Measurements from ENCODE around the gene TMEM86A. TPM values are rescaled to one million over a fixed set of nuclear protein-coding genes. Genes with fewer than 3 reads are reported as not detected.

The TMEM86A gene
- total and polyA plus RNA-seq, 3 experiments from 2014 or later = 0.54 to 1.3 (median 1.0) TPM

DNA sequence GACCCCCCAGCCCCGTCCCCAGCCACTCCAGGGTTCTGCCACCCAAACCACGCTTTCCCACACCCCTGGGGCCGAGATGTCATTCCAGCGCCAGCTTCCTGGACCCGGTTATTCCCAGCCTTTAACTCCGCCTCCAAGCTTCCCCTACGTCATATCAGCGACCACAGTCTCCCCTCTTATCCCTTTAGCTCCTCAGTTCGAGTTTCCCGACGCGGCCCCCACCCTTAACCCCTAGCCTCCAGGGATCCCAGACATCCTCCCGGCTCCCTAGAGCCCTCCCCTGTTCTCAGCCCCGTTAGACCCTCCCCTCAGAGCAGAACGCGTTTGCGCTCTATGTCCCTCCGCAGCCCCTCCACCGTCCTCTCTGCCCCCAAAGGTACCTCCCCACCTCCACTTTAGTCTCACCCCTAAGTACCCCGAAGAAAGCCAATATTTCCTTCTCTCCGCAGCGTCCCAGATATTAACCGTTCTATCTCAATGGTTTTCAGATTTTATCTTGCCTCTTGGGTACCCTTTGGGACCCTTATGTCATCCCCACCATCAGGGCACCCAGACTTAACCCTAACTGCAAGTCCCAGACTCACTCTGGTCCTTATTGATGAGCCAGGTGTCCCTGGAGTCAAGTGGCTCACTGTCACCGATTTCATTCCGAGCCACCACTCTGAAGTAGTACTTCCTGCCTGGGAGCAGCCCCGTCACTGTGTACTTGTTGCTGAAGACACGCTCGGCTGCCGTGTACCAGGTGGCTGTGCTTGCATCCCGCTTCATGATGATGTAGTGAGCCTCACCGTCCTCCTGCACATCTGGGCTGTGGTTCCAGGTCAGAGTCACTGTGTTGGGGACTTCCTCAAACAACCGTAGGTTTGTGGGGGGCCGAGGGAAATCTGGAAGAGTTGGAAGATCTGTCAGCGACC lies 8.0 kb downstream of the TMEM86A start:
- Mint-ChIP-seq H3K4me3 (peak overlapping the region; percentile 88 to 94 (median 92)), H3K27ac (peak overlapping the region; percentile 38 to 98 (median 94)), H3K4me1 (peaks cover 16 to 31% (median 21%) of the 10 kb centered on the region in 3 donors), H3K27me3 (peaks cover 0 to 1% of the 10 kb centered on the region in 2 donors), H3K36me3 (peaks cover 2 to 4% (median 2%) of the 10 kb centered on the region in 3 donors), H3K9me3 (no peaks in the 10 kb centered on the region)
- DNase-seq = peak in 4 of 5 donors; percentile 53 to 76 (median 57)
- Histone ChIP-seq H3K9me3 (ENCODE audit: low read length) (no peaks in the 10 kb centered on the region), H3K36me3 (ENCODE audit: insufficient read depth, low read length) (no peaks in the 10 kb centered on the region), H3K27me3 (ENCODE audit: insufficient read depth, low read length, poor library complexity, severe bottlenecking) (no peaks in the 10 kb centered on the region), H3K4me3 (ENCODE audit: low read length) (peak overlapping the region; percentile 72), H3K4me1 (ENCODE audit: insufficient read depth, low read length) (peaks cover 10% of the 10 kb centered on the region), H3K27ac (ENCODE audit: low read depth, low read length) (peak overlapping the region; percentile 19)
- ChIA-PET CTCF (interaction anchor here (0.7 to 7.4 kb wide), 4 partner anchors 9 to 125 kb away, joined by 3 to 44 read pairs (median 4); partner anchors contain the start of gene SPTY2D1), POLR2A (interaction anchor here (1.0 to 1.9 kb wide), 3 partner anchors 10 to 72 kb away, joined by 3 to 14 read pairs (median 4); partner anchors contain the start of gene SPTY2D1)

- POLR2A ChIA-PET = no interaction called here
- no peaks in the 10 kb centered on the region for H3K9me3 Mint-ChIP-seq
Observed at GRCh38 chr11:18707811-18708340, 9.3 kb downstream of the TMEM86A start.

GRCh38 chr11:18709414-18709813 lies 10.8 kb downstream of the TMEM86A start:
- H3K9me3 ChIP-seq (ENCODE audit: low read length) = no peaks in the 10 kb centered on the region
- peaks cover 10% of the 10 kb centered on the region for H3K4me1 ChIP-seq (ENCODE audit: insufficient read depth, low read length)
- Mint-ChIP-seq H3K4me1 (peaks cover 16 to 31% (median 21%) of the 10 kb centered on the region in 3 donors), H3K36me3 (peaks cover 0 to 2% (median 0%) of the 10 kb centered on the region in 3 donors), H3K9me3 (no peaks in the 10 kb centered on the region), H3K27me3 (peaks cover 0 to 1% of the 10 kb centered on the region in 2 donors), H3K27ac (no peak overlapping the region), H3K4me3 (peak overlapping the region in 1 of 7 donors; percentile 5)
- H3K4me3 ChIP-seq (ENCODE audit: low read length) = no peak overlapping the region
- CTCF ChIA-PET = interaction anchor here (7.4 kb wide), 1 partner anchor 13 kb away, joined by 44 read pairs; no protein-coding TSS in a partner anchor
- H3K36me3 ChIP-seq (ENCODE audit: insufficient read depth, low read length) = no peaks in the 10 kb centered on the region
- POLR2A ChIA-PET = no interaction called here
- H3K27ac ChIP-seq (ENCODE audit: low read depth, low read length) = no peak overlapping the region
- no peaks in the 10 kb centered on the region for H3K27me3 ChIP-seq (ENCODE audit: insufficient read depth, low read length, poor library complexity, severe bottlenecking)
- no peak for DNase-seq

More at GRCh38 chr11:18707811-18708340, 9.3 kb downstream of the TMEM86A start:
- H3K27ac ChIP-seq (ENCODE audit: low read depth, low read length) = no peak overlapping the region
- Mint-ChIP-seq H3K4me3 (peak overlapping the region in 5 of 7 donors; percentile 88 to 94 (median 92)), H3K27ac (peak overlapping the region in 6 of 8 donors; percentile 14 to 96 (median 61)), H3K4me1 (peaks cover 16 to 31% (median 21%) of the 10 kb centered on the region in 3 donors), H3K36me3 (peaks cover 2 to 4% (median 2%) of the 10 kb centered on the region in 3 donors), H3K27me3 (peaks cover 0 to 1% of the 10 kb centered on the region in 2 donors)
- no peaks in the 10 kb centered on the region for H3K36me3 ChIP-seq (ENCODE audit: insufficient read depth, low read length)
- peaks cover 10% of the 10 kb centered on the region for H3K4me1 ChIP-seq (ENCODE audit: insufficient read depth, low read length)
- no peak for DNase-seq
- H3K4me3 ChIP-seq (ENCODE audit: low read length) = no peak overlapping the region
- no peaks in the 10 kb centered on the region for H3K9me3 ChIP-seq (ENCODE audit: low read length)
- H3K27me3 ChIP-seq (ENCODE audit: insufficient read depth, low read length, poor library complexity, severe bottlenecking) = no peaks in the 10 kb centered on the region
- CTCF ChIA-PET = interaction anchor here (1.0 to 7.4 kb wide), 4 partner anchors 11 to 24 kb away, joined by 3 to 44 read pairs (median 3); no protein-coding TSS in a partner anchor

DNA sequence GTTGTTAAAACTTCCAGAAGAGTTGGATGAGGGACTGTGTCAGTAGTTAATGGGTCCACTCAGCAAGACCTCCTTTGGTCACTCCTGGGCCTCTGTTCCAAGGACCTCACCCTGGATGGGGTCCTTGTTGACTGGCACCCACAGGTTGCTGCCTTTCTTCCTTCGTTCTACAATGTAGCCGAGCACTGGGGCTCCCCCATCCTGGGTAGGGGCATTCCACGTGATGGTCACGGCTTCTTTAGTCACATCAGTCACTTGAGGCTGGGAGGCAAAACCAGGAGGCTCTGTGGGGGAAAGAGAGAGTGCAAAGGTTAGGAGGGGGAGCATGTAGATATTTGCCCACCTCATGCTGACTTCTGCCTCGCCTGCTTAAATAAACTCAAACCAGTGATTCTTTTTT lies 12.0 kb downstream of the TMEM86A start:
- H3K27ac Mint-ChIP-seq = no peak overlapping the region
- no peak overlapping the region for H3K27ac ChIP-seq (ENCODE audit: low read depth, low read length)
- peaks cover 8 to 23% (median 13%) of the 10 kb centered on the region in 3 donors for H3K4me1 Mint-ChIP-seq
- H3K4me1 ChIP-seq (ENCODE audit: insufficient read depth, low read length) = peaks cover 6% of the 10 kb centered on the region
- no peaks in the 10 kb centered on the region for H3K36me3 ChIP-seq (ENCODE audit: insufficient read depth, low read length)
- peaks cover 0 to 2% (median 0%) of the 10 kb centered on the region in 3 donors for H3K36me3 Mint-ChIP-seq
- H3K4me3 ChIP-seq (ENCODE audit: low read length) = no peak overlapping the region
- H3K9me3 Mint-ChIP-seq = no peaks in the 10 kb centered on the region
- H3K9me3 ChIP-seq (ENCODE audit: low read length) = no peaks in the 10 kb centered on the region
- ChIA-PET POLR2A (no interaction called here), CTCF (interaction anchor here (7.4 kb wide), 1 partner anchor 12 kb away, joined by 44 read pairs; no protein-coding TSS in a partner anchor)
- no peak for DNase-seq
- H3K4me3 Mint-ChIP-seq = no peak overlapping the region
- H3K27me3 Mint-ChIP-seq = peaks cover 0 to 1% of the 10 kb centered on the region in 2 donors
- no peaks in the 10 kb centered on the region for H3K27me3 ChIP-seq (ENCODE audit: insufficient read depth, low read length, poor library complexity, severe bottlenecking)

DNA sequence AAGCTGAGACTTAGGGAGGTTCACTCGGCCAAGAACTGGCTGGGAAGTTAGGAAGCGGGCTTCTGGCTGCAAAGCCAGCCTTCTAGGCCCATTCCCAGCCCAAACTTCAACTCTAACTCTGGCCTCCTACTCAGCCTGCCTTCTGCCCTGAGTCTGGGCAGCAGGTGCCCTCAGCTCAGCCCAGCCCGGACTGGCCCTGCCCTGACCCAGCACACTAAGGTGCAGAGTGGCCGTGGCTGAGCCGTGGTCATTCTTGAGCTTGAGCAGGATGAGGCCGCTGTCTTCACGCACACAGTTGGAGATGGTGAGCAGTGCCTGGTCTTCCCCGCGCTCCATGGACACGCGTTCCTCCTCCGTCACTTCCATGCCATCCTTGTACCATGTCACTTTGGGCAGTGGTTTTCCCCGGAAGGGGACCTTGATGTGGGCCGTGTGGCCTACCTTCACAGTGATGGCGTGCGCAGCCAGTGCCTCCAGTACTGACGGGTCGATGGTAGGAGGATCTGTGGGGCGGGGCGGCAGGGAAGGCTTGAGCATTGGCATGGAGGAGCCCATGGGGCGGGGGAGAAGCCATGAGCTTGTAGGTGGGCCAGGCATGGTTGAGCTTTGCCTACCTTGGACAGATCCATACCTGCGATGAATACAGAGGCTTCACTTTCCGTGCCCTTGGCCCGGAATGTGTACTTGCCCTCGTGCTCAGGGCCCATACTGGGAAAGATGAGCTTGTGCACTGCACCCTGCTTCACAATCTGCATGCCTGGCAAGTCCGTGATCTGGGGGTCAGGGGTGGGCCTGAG lies 15.3 kb downstream of the TMEM86A start:
- no peak overlapping the region for H3K27ac ChIP-seq (ENCODE audit: low read depth, low read length)
- H3K36me3 ChIP-seq (ENCODE audit: insufficient read depth, low read length) = no peaks in the 10 kb centered on the region
- no peak for DNase-seq
- H3K27me3 ChIP-seq (ENCODE audit: insufficient read depth, low read length, poor library complexity, severe bottlenecking) = no peaks in the 10 kb centered on the region
- H3K4me3 ChIP-seq (ENCODE audit: low read length) = no peak overlapping the region
- no peaks in the 10 kb centered on the region for H3K4me1 Mint-ChIP-seq
- peak overlapping the region in 1 of 8 donors; percentile 16 for H3K27ac Mint-ChIP-seq
- no peaks in the 10 kb centered on the region for H3K9me3 Mint-ChIP-seq
- no peaks in the 10 kb centered on the region for H3K36me3 Mint-ChIP-seq
- H3K4me1 ChIP-seq (ENCODE audit: insufficient read depth, low read length) = no peaks in the 10 kb centered on the region
- no peak overlapping the region for H3K4me3 Mint-ChIP-seq
- H3K27me3 Mint-ChIP-seq = peaks cover 3% of the 10 kb centered on the region in 2 donors
- ChIA-PET CTCF (interaction anchor here (2.5 to 2.9 kb wide), 3 partner anchors 8 to 17 kb away, joined by 8 to 19 read pairs (median 10); no protein-coding TSS in a partner anchor), POLR2A (interaction anchor here (0.5 kb wide), 1 partner anchor 18 kb away, joined by 3 read pairs; no protein-coding TSS in a partner anchor)
- no peaks in the 10 kb centered on the region for H3K9me3 ChIP-seq (ENCODE audit: low read length)

- H3K27ac Mint-ChIP-seq = no peak overlapping the region
- no peak for DNase-seq
- CTCF ChIA-PET = interaction anchor here (2.9 kb wide), 2 partner anchors 8 to 13 kb away, joined by 10 to 19 read pairs; no protein-coding TSS in a partner anchor
- POLR2A ChIA-PET = no interaction called here
- H3K27me3 ChIP-seq (ENCODE audit: insufficient read depth, low read length, poor library complexity, severe bottlenecking) = no peaks in the 10 kb centered on the region
- H3K4me3 ChIP-seq (ENCODE audit: low read length) = no peak overlapping the region
- no peaks in the 10 kb centered on the region for H3K4me1 Mint-ChIP-seq
- no peak overlapping the region for H3K4me3 Mint-ChIP-seq
- H3K36me3 ChIP-seq (ENCODE audit: insufficient read depth, low read length) = no peaks in the 10 kb centered on the region
- H3K4me1 ChIP-seq (ENCODE audit: insufficient read depth, low read length) = no peaks in the 10 kb centered on the region
- H3K27me3 Mint-ChIP-seq = peaks cover 3% of the 10 kb centered on the region in 2 donors
- no peaks in the 10 kb centered on the region for H3K36me3 Mint-ChIP-seq
- H3K27ac ChIP-seq (ENCODE audit: low read depth, low read length) = no peak overlapping the region
- no peaks in the 10 kb centered on the region for H3K9me3 ChIP-seq (ENCODE audit: low read length)
- H3K9me3 Mint-ChIP-seq = no peaks in the 10 kb centered on the region
Observed at GRCh38 chr11:18714443-18714780, 15.8 kb downstream of the TMEM86A start.

DNA sequence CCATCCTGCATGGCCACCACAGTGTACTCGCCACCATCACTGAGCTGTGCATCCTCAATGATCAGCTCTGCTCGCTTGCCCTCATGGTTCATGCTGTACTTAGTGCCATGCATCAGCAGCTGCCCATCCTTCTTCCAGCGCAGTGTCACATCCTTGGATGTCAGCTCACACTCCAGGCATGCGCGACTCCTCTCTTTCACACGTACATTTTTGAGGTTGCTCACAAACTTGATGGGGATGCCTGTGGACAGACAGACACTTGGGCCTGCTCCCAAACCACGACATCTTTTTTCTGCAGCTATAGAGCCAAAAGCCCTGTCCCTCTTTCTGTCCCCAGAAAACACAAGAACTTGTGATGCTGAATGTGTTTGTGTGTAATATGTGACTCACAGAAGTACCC lies 16.9 kb downstream of the TMEM86A start:
- peaks cover 3% of the 10 kb centered on the region in 2 donors for H3K27me3 Mint-ChIP-seq
- H3K9me3 ChIP-seq (ENCODE audit: low read length) = no peaks in the 10 kb centered on the region
- DNase-seq = peak in 1 of 5 donors; percentile 12
- POLR2A ChIA-PET = no interaction called here
- peaks cover 0 to 2% (median under 1%) of the 10 kb centered on the region in 3 donors for H3K4me1 Mint-ChIP-seq
- H3K4me3 Mint-ChIP-seq = no peak overlapping the region
- H3K9me3 Mint-ChIP-seq = no peaks in the 10 kb centered on the region
- no peak overlapping the region for H3K27ac ChIP-seq (ENCODE audit: low read depth, low read length)
- no peaks in the 10 kb centered on the region for H3K27me3 ChIP-seq (ENCODE audit: insufficient read depth, low read length, poor library complexity, severe bottlenecking)
- no peaks in the 10 kb centered on the region for H3K36me3 Mint-ChIP-seq
- no peaks in the 10 kb centered on the region for H3K36me3 ChIP-seq (ENCODE audit: insufficient read depth, low read length)
- CTCF ChIA-PET = no interaction called here
- no peak overlapping the region for H3K4me3 ChIP-seq (ENCODE audit: low read length)
- H3K27ac Mint-ChIP-seq = no peak overlapping the region
- H3K4me1 ChIP-seq (ENCODE audit: insufficient read depth, low read length) = no peaks in the 10 kb centered on the region
